Activated naive CD8-positive, alpha-beta T cell (primary cell): Measurements from ENCODE around the gene FLRT1.
"Not testable (repeated sequence)": the region's sequence is repeated elsewhere in the genome, so short reads cannot be mapped to it uniquely, and the experiment has no call there.

Experiments
- H3K27ac Mint-ChIP-seq: one replicate; pipeline ENCODE4 v1.8.0; 2021; ENCODE audit warnings: mixed read lengths
- H3K27me3 Mint-ChIP-seq: one replicate; pipeline ENCODE4 v1.8.0; 2021; ENCODE audit warnings: mixed read lengths
- H3K36me3 Mint-ChIP-seq: one replicate; pipeline ENCODE4 v1.8.0; 2021; ENCODE audit warnings: mixed read lengths
- H3K4me1 Mint-ChIP-seq: one replicate; pipeline ENCODE4 v1.8.0; 2021; ENCODE audit warnings: low read depth, mixed read lengths
- H3K4me3 Mint-ChIP-seq: one replicate; pipeline ENCODE4 v1.8.0; 2021; ENCODE audit warnings: mild to moderate bottlenecking, mixed read lengths
- H3K9me3 Mint-ChIP-seq: one replicate; pipeline ENCODE4 v1.8.0; 2021; ENCODE audit warnings: low read depth, mixed read lengths

Gene FLRT1

GRCh38 chr11:64044730-64045393, 9.1 kb downstream of the FLRT1 start:
- H3K4me3 Mint-ChIP-seq = no peak overlapping the region
- H3K36me3 Mint-ChIP-seq = no peaks in the 10 kb centered on the region
- peak overlapping the region; percentile 28 for H3K27ac Mint-ChIP-seq
- no peaks in the 10 kb centered on the region for H3K9me3 Mint-ChIP-seq
- H3K27me3 Mint-ChIP-seq = no peaks in the 10 kb centered on the region
- H3K4me1 Mint-ChIP-seq = no peaks in the 10 kb centered on the region

- H3K36me3 Mint-ChIP-seq = no peaks in the 10 kb centered on the region
- no peaks in the 10 kb centered on the region for H3K9me3 Mint-ChIP-seq
- H3K27me3 Mint-ChIP-seq = no peaks in the 10 kb centered on the region
- H3K4me1 Mint-ChIP-seq = no peaks in the 10 kb centered on the region
- no peak overlapping the region for H3K4me3 Mint-ChIP-seq
- H3K27ac Mint-ChIP-seq = no peak overlapping the region
These were observed 10.0 kb downstream of the FLRT1 start for GRCh38 chr11:64045700-64046099.

- not testable (repeated sequence) for H3K4me1 Mint-ChIP-seq, H3K9me3 Mint-ChIP-seq, H3K27me3 Mint-ChIP-seq, H3K36me3 Mint-ChIP-seq, H3K27ac Mint-ChIP-seq, H3K4me3 Mint-ChIP-seq
These were observed 11.6 kb downstream of the FLRT1 start for GRCh38 chr11:64047373-64047772.

DNA sequence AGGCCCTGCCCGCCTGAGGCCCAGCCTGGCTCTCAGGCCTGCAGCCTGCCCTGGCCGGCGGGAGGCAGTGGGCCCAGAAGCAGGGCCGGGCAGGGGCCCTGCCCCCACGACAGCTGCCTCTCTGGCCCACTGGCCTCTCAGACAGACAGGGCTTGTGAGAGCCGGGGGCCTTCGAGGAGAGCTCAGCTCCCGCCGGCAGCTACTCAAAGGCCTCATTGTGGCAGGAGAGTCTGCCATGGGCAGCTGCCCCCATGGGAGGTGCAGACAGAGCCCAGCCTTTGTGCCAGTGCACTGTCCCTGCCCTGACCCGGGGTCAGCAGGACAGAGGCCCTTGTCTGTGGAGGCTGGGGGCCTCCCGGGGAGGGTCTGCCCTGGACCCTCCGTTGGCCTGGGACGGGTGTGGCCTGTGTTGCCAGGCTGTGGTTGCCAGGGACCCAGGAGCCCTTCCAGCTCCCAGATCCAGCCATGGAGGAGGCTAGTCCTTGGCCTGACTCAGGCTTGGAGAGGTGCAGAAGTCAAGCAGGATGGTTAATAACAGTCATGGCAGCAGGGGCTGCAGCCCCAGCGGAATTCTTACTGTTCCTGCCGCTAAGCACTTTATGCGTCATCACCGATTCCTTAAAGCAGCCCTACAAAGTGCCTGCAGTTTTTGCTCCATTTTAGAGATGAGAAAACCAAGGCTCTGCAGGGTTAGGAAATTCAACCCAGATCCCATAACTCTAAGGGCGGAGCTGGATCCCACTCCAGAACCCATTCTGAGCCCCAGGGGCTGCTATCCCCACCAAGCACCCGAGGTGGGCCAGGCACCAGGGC, 12.5 kb downstream of the FLRT1 start:
- Mint-ChIP-seq H3K27me3 (no peaks in the 10 kb centered on the region), H3K4me3 (no peak overlapping the region), H3K4me1 (no peaks in the 10 kb centered on the region), H3K9me3 (no peaks in the 10 kb centered on the region), H3K27ac (no peak overlapping the region), H3K36me3 (no peaks in the 10 kb centered on the region)

GRCh38 chr11:64049509-64049908, 13.8 kb downstream of the FLRT1 start:
- Mint-ChIP-seq H3K9me3 (no peaks in the 10 kb centered on the region), H3K36me3 (no peaks in the 10 kb centered on the region), H3K4me3 (no peak overlapping the region), H3K27me3 (no peaks in the 10 kb centered on the region), H3K27ac (no peak overlapping the region), H3K4me1 (no peaks in the 10 kb centered on the region)

GRCh38 chr11:64051297-64051696, 15.6 kb downstream of the FLRT1 start:
- no peaks in the 10 kb centered on the region for H3K36me3 Mint-ChIP-seq
- H3K4me3 Mint-ChIP-seq = no peak overlapping the region
- H3K27me3 Mint-ChIP-seq = no peaks in the 10 kb centered on the region
- H3K4me1 Mint-ChIP-seq = no peaks in the 10 kb centered on the region
- H3K9me3 Mint-ChIP-seq = no peaks in the 10 kb centered on the region
- no peak overlapping the region for H3K27ac Mint-ChIP-seq

GRCh38 chr11:64052436-64052835, 16.7 kb downstream of the FLRT1 start:
- H3K27me3 Mint-ChIP-seq = no peaks in the 10 kb centered on the region
- H3K4me3 Mint-ChIP-seq = no peak overlapping the region
- no peak overlapping the region for H3K27ac Mint-ChIP-seq
- H3K36me3 Mint-ChIP-seq = no peaks in the 10 kb centered on the region
- H3K9me3 Mint-ChIP-seq = no peaks in the 10 kb centered on the region
- no peaks in the 10 kb centered on the region for H3K4me1 Mint-ChIP-seq

DNA sequence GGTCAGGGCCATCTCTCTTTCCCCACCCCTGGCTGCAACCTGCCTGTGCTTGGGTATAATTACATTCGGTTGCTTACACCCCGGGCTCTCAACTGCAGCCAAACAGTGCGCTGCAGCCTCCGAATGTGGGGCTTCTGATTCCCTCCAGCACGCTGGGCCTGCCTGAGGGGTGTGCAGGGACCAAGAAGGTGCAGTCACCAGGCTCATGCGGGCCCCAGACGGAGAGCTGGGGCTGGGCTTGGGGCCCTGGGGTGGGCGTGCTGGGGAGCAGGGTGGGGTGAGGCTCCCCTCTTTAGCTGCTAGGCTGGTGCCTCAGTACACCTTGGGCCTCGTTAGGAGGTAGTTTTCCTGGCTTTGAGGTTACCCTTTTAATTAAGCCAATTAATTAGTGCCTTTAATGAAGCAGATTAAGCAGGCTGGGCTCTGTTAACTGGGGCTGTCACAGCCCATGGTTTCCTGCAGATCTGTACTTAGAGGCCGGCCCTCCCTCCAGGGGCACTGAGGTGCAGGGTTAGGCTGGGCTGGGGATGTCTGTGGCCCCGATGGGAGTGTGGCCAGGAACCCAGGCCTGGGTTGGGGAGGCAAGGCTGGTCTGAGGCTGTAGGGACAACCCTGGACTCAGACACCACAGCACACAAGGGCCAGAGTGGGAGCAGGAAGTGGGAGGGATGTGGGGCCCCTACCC, 17.3 kb downstream of the FLRT1 start:
- Mint-ChIP-seq H3K9me3 (no peaks in the 10 kb centered on the region), H3K4me1 (no peaks in the 10 kb centered on the region), H3K4me3 (no peak overlapping the region), H3K27me3 (no peaks in the 10 kb centered on the region), H3K36me3 (no peaks in the 10 kb centered on the region), H3K27ac (no peak overlapping the region)

GRCh38 chr11:64053699-64054098, 18.0 kb downstream of the FLRT1 start:
- no peak overlapping the region for H3K4me3 Mint-ChIP-seq
- H3K9me3 Mint-ChIP-seq = no peaks in the 10 kb centered on the region
- no peaks in the 10 kb centered on the region for H3K4me1 Mint-ChIP-seq
- no peaks in the 10 kb centered on the region for H3K27me3 Mint-ChIP-seq
- H3K36me3 Mint-ChIP-seq = no peaks in the 10 kb centered on the region
- no peak overlapping the region for H3K27ac Mint-ChIP-seq

DNA sequence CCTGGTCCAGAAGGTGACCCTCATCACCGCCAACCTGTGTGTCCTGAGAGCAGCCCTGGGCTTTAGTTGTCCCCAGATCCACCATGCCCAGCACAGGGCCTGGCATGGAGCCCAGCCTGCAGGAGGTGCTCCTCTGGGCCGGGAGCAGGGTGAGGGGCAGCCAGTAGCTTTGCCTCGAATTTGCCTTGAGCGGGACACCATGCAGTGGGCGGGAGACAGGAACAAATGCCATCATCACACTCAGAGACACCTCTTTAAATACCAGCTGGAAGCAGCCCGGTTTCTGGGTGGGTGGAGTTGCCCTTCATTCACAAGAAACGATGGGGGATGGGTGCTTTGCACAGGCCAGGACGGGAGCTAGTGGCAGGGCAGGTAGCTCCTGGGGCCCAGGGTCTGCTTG, 19.3 kb downstream of the FLRT1 start:
- no peak overlapping the region for H3K27ac Mint-ChIP-seq
- no peaks in the 10 kb centered on the region for H3K27me3 Mint-ChIP-seq
- H3K9me3 Mint-ChIP-seq = no peaks in the 10 kb centered on the region
- no peaks in the 10 kb centered on the region for H3K36me3 Mint-ChIP-seq
- H3K4me1 Mint-ChIP-seq = no peaks in the 10 kb centered on the region
- no peak overlapping the region for H3K4me3 Mint-ChIP-seq

GRCh38 chr11:64056213-64056785, 20.6 kb downstream of the FLRT1 start:
- no peak overlapping the region for H3K4me3 Mint-ChIP-seq
- H3K9me3 Mint-ChIP-seq = no peaks in the 10 kb centered on the region
- peaks cover 1% of the 10 kb centered on the region for H3K27me3 Mint-ChIP-seq
- peaks cover 1% of the 10 kb centered on the region for H3K4me1 Mint-ChIP-seq
- H3K27ac Mint-ChIP-seq = no peak overlapping the region
- no peaks in the 10 kb centered on the region for H3K36me3 Mint-ChIP-seq

- H3K27me3 Mint-ChIP-seq = peaks cover 1% of the 10 kb centered on the region
- H3K4me3 Mint-ChIP-seq = no peak overlapping the region
- H3K36me3 Mint-ChIP-seq = no peaks in the 10 kb centered on the region
These were observed 21.1 kb downstream of the FLRT1 start for GRCh38 chr11:64056861-64057260.

GRCh38 chr11:64057890-64058289, 22.2 kb downstream of the FLRT1 start:
- no peak overlapping the region for H3K27ac Mint-ChIP-seq
- H3K4me1 Mint-ChIP-seq = peaks cover 5% of the 10 kb centered on the region
- peaks cover 1% of the 10 kb centered on the region for H3K27me3 Mint-ChIP-seq
- H3K36me3 Mint-ChIP-seq = no peaks in the 10 kb centered on the region
- no peaks in the 10 kb centered on the region for H3K9me3 Mint-ChIP-seq
- no peak overlapping the region for H3K4me3 Mint-ChIP-seq

More at GRCh38 chr11:64056861-64057260, 21.1 kb downstream of the FLRT1 start:
- no peak overlapping the region for H3K27ac Mint-ChIP-seq
- H3K4me1 Mint-ChIP-seq = peaks cover 3% of the 10 kb centered on the region
- H3K9me3 Mint-ChIP-seq = no peaks in the 10 kb centered on the region

DNA sequence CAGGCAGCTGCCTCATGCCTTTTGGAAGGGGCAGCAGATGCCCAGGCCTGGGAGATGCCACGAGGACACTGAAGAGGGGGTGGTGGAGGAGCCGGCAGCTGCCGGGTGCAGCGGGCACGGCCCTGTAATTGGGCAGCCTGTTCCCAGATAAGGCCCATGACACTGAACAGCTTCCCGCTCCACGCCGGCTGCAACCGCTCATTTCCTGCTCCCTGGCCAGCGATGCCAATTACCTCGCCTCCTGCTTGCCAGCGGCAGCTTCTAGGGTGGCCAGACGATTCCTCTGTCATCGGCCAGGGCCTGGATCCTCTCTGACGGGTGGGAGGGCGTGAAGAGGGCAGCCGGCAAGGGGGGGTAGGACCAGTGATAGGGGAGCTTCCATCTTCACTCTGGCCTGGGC, 22.8 kb downstream of the FLRT1 start:
- Mint-ChIP-seq H3K27me3 (peaks cover 1% of the 10 kb centered on the region), H3K9me3 (no peaks in the 10 kb centered on the region), H3K4me1 (peaks cover 5% of the 10 kb centered on the region), H3K36me3 (no peaks in the 10 kb centered on the region), H3K27ac (no peak overlapping the region), H3K4me3 (no peak overlapping the region)
